GM18907 (cell line): ENCODE results near the gene GALNT11.

ENCODE experiments used
- ATAC-seq: cut with Tn5 transposase; IDR thresholded peaks from one replicate; pipeline ENCODE4 v1.9.1; 2021; ENCODE audit warnings: mild to moderate bottlenecking, moderate library complexity; ENCODE audit not compliant: unreplicated experiment

The GALNT11 gene

DNA sequence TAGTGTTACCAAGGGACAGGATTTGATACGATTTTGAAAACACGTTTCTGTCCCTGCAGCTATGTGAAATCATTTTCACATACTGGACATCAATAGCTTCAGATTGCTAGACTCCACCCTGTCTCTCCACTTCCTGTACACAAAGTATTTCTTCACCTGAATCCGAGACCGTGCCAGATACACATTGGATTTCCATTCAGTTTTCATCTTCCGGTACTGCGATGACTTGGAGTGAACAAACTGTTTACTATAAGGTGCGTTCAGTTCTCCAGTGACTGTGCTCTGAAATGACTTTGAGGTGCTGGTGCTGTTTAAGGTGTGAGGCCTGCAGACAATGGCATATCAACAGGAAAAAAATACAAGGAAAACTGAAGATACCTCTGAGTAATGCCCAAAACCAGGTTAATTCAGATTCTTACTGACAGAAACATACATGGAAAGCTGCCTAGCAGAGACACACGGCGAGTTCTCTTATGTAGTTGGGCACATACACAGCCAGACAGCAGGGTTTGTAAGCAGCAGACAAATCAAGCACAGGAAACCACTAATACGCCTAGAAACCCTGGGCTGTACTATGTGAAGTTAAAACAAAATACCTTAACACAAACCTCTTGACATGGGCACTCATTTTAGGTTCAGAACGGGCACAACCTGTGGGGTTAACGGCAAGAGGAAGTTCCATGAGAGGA is 119.2 kb downstream of the GALNT11 start:
- ATAC-seq: no peak

DNA sequence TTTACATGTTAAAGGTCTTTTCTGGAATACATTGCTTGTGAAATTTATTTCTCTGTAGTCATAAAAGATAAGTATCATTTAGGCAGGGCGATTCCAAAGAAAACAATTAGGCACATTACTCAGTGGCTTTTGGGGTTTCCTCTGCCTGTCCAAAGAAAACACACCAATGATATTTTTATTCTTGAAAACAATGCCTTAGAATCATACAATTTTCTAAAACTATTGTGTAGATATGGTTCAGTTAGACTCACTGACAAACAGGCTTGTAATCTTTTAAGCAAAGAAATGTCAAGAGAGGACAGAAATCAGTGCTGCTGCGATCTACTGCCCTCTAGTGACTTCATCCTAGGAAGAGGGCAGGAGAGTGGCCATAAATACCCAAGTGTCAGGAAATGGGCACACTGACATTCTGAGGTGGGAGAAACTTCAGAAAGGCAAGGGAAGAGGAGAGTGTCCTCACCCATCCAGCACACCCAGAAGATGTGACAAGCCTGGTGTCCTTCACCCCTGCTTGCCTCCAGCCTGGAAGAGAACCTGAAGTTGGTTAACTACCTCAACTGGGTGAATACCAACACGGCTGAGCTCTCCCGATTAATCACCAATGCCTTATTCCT is 120.5 kb downstream of the GALNT11 start:
- ATAC-seq: peak; percentile 44

DNA sequence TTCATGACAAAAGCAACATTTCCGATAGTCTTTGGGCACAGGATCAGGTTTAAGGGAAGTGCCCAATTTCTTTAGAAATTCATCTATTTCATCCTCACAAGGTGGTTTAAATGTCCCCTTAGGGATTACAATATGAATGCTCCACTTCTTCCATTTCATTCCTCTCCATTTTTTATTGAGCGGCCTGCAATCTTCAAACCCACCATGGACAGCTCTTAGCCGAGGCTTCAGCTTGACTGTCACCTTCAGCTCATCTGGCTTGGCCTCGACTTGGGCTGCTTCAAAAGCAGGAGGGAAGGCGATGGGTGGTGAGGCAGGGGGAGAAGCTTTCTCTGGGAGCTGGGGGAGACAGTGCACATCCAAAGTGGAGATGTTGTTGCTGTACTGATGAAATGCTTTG is 123.2 kb downstream of the GALNT11 start:
- no peak for ATAC-seq

- no peak for ATAC-seq
Observed at GRCh38 chr7:152149363-152149762, 123.9 kb downstream of the GALNT11 start.

DNA sequence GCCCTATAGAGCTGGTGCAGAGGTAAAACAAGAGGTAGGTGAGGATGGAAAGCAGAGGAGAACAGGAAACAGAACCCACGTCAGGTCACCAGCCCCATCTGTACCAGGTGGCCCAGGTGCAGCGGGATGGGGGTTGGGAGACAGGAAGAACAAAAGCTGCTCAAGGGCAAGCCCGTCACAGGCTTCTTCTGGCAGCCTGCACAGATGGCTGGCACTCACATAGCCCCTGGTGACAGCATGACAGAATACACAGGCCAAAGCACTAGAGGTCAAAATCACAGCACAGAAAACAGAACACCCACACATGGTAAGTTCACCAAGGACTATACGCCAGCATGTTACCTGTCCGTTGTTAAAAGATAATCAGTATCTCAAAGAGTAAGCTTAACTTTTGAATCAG is 126.8 kb downstream of the GALNT11 start:
- no peak for ATAC-seq

GRCh38 chr7:152158801-152159587 is 133.5 kb downstream of the GALNT11 start:
- peak; percentile 91 for ATAC-seq

- no peak for ATAC-seq
Observed at GRCh38 chr7:152161171-152161570, 135.7 kb downstream of the GALNT11 start.

- ATAC-seq: no peak
Observed at GRCh38 chr7:152162287-152162686, 136.8 kb downstream of the GALNT11 start.
